HG03378 (cell line): ENCODE measurements around the gene PRR33.
"Not testable (repeated sequence)": the region's sequence is repeated elsewhere in the genome, so short reads cannot be mapped to it uniquely, and the experiment has no call there.

ENCODE experiments used
- ATAC-seq: cut with Tn5 transposase; IDR thresholded peaks from one replicate; pipeline ENCODE4 v1.9.1; 2021; ENCODE audit warnings: mild to moderate bottlenecking, moderate library complexity; ENCODE audit not compliant: unreplicated experiment

Gene PRR33

GRCh38 chr11:1891831-1892115, at the start of gene PRR33:
Gene PRR33, minus strand, starts transcription at chr11:1891895. Its CDS starts 1,311 bp downstream, at chr11:1890584.
- ATAC-seq = no peak

GRCh38 chr11:1939788-1940187, 48.1 kb upstream of the PRR33 start:
- ATAC-seq = not testable (repeated sequence)

GRCh38 chr11:1939006-1939625, 47.4 kb upstream of the PRR33 start:
- no peak for ATAC-seq

DNA sequence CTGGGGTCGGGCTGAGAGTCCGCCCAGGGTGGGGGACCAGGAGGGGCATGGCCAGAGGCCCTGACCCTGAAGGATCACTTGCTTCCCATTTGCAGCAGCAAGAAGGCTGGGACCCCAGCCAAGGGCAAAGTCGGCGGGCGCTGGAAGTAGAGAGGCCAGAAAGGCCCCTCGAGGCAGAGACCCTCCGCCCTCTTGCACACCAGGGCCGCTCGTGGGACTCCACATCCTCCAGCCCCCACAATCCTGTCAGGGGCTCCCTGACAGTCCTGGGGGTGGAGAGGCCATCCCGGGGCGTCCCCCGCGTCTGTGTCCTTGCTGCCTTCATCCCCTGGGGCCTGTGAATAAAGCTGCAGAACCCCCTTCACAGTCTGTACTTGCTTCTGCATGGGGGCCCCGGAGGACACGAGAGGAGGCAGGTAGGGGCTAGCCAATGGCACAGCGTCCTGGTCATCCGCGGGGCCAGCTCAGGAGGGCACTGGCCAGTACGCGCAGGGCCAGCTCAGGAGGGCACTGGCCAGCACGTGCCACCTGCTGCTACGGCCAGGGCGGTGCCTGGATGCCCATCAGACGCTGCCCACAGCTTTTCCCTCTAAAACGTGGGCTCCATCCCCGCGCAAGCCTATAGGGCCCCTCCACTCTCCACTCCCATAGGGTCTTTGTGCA, 46.8 kb upstream of the PRR33 start:
- no peak for ATAC-seq

- ATAC-seq = no peak
Measured at GRCh38 chr11:1937616-1938342, 46.1 kb upstream of the PRR33 start.

DNA sequence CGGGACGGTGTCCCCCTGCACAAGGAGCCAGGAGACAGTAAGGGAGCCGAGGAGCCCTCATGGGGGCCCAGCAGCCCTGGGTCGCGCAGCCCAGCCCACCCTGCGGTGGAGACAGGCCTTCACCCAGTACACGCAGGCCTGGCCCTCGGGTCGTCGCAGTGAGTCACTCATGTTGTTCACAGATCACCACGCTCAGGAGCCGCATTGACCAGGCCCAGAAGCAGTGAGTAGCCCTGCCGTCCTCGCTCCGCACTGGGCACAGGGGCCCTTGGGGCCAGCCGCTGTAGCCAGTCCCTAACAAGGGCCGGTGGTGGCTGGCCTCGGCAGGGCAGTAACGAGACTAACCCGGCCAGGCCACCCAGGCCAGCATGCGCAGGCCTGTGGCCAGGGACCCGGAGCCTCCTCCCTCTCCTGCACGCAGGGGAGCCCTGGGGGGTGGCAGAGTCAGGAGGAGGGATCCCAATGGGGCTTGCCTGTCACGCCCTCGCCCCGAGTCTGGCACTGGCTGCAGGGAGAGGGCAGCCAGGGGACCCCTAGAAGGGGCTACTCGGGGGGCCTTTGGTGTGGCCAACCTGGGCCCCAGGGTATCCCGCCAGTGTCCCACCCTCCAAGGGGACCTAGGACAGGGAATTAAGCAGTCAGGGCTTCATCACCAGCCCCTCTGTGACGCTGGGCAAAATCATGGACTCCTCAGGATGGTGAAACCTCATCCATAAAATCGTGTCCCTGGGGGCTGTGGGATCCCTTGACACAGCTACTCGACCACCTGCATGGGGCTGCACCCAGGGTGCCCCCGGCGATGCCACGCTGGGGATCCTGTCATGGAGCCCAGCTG, 45.3 kb upstream of the PRR33 start:
- ATAC-seq = no peak

DNA sequence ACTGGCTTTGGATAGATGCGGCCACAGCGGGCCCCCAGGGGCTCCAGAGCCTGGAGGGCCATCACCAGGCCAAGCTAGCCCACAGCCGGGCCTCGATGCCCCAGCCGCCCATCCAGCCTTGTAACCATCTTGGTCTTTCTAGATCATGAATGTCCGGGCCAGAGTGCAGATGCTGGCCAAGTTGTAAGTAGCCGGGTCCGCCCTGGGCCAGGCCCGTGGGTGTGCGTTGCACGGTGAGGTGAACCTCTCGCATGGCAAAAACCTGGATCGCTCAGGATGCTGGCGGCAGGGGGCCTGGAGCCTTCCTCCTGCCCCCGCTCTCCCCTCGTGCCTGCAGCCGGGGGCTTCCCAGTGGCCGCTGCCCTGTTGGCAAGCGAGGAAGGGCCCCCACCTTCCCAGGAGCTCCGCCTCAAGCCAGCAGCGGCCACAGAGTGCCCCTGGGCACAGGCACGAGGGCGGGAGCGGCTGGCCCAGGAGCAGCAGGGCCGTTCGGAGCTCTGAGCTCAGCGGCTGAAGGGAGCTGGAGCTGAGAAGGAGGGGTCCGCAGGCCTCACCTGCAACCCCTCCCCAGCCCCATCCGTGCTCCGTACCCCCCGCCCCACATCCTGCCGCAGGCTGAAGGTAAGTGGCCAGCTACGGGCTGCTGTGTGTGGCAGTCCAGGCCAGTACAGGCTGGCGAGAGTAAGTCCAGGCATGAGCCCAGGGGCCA, 44.5 kb upstream of the PRR33 start:
- no peak for ATAC-seq

- ATAC-seq = no peak
Measured at GRCh38 chr11:1935156-1936071, 43.7 kb upstream of the PRR33 start.

DNA sequence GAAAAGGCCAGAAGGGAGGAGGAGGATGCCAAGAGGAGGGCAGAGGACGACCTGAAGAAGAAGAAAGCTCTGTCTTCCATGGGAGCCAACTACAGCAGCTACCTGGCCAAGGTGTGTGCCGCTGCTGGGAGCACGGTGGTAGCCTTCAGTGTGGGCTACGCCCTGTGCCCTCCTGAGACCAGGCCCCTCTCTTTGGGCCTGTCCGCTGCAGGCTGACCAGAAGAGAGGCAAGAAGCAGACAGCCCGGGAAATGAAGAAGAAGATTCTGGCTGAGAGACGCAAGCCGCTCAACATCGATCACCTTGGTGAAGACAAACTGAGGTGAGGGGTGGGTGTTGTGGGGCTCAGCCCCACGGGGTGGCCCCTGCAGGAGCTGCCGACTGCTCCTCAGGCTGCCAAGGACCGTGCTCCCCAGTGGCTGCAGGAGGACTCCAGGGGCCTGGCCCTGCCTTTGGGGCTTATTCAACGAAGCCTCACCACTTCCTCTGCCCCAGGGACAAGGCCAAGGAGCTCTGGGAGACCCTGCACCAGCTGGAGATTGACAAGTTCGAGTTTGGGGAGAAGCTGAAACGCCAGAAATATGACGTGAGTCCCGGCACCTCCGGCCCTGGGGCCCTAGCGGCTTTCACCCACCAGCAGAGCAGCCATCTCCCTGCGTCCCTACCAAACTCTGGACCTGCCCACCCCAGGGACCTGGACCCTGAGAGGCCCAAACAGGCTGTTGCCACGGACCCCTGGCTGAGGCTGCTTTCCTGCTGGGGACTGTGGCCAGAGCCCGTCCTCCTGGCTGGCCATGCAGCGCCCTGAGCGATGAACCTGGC, 42.9 kb upstream of the PRR33 start:
- no peak for ATAC-seq

GRCh38 chr11:1933416-1934334, 42.0 kb upstream of the PRR33 start:
- ATAC-seq = no peak

- ATAC-seq = no peak
Measured at GRCh38 chr11:1932681-1933080, 41.0 kb upstream of the PRR33 start.

DNA sequence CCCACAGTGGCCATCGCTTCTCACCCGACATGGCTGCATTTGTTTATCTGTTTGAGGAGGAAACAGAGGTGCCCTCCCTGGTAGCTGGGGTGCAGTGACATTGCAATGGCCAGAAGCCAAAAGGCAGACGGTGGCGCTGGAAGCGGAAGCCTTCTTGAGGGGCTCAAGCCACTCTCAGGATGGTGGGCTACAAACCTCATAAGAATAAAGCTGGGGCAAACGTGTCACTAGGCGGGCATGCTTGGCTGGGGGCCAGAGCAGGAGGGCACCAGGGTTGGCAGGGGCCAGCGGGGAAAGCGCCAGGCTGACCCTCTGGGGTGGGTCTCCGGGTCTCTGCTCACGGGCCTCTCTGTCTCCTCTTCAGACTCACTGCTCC, 40.4 kb upstream of the PRR33 start:
- ATAC-seq = no peak

GRCh38 chr11:1931341-1932104, 39.8 kb upstream of the PRR33 start:
- no peak for ATAC-seq

- ATAC-seq = no peak
Measured at GRCh38 chr11:1930462-1930830, 38.8 kb upstream of the PRR33 start.

DNA sequence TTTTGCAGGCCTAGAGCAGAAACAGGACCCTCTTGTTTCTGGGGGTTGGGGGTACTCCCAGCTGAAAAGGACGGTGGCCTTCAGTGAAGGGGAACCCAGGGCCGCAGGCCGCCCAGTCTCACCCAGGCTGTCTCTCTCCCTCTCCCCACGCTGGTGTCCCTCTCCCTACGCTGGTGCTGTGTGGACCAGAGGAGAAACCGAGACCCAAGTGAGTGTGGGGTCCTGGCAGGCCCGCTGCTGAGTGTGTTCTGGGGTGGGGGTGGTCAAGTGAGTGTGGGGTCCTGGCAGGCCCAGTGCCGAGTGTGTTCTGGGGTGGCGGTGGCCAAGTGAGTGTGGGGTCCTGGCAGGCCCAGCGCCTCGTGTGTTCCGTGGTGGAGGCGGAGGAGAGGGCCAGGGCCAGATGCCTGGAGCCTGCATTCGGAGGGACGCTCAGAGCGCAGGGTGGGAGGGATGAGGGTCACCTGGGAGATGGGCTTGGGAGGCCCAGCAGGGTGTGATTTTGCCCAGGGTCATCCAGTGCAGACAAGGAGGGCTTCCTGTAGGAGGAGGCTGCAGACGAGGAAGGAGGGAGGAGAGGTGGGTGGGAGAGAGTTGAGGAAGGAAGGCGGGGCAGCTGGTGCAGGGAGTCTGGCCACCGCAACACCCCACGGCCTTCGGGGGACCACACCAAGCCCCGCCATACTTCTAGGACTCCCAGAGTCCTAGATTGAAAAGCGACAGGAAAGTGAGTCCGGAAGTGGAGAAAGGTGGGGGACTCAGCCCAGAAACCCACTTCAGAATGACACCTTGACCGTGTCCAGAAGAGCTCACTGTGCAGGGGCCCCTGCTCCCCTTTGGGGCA, 38.1 kb upstream of the PRR33 start:
- ATAC-seq = no peak

- no peak for ATAC-seq
Measured at GRCh38 chr11:1928891-1929541, 37.3 kb upstream of the PRR33 start.
